H1 (cell line): ENCODE results near the gene DYSF. TPM values are rescaled to one million over a fixed set of nuclear protein-coding genes. Genes with fewer than 3 reads are reported as not detected.

Experiments
- CHD1 ChIP-seq: IDR thresholded peaks from 2 replicates; pipeline ENCODE4 v1.6.1; 2012; ENCODE audit warnings: low read depth, low read length, improper control_type of control experiment
- CHD2 ChIP-seq: IDR thresholded peaks from 2 replicates; pipeline ENCODE4 v1.6.1; 2012; ENCODE audit warnings: low read length, improper control_type of control experiment
- HDAC2 ChIP-seq, 2 experiments: fragments of 300-600 bp in 1 of 2; sonication (generic) in 1 of 2; IDR thresholded peaks; 2 replicates each; pipeline ENCODE4 v1.6.1; 2011 to 2012; ENCODE audit warnings: low read depth in 2 of 2, low read length in 2 of 2, mild to moderate bottlenecking in 2 of 2, moderate library complexity in 2 of 2, borderline replicate concordance in 1 of 2, inconsistent platforms in 1 of 2
- polyA plus RNA-seq, 7 experiments: library from polyadenylated mRNA; depleted of rRNA in 3 of 7; stranded (reverse) in 5 of 7; unstranded in 2 of 7; fragments of >200 nt in 5 of 7; fragments of 200-250 nt in 2 of 7; gene quantifications; 1 replicate in 5 of 7; 2 replicates in 1 of 7; 4 replicates in 1 of 7; pipeline versions ENCODE4 v1.2.1 to v1.2.3, GENCODE V29; 2011 to 2013; ENCODE audit warnings: missing spikeins in 2 of 7, mixed read lengths in 2 of 7
- total RNA-seq: library from RNA; stranded (reverse); fragmentation: NEBNext Ultra II Directional; extraction: Animal tissue kit (Norgen Biotek cat#: 25700); gene quantifications from 2 replicates; pipeline ENCODE4 v1.2.1, GENCODE V29; 2021

DYSF gene
- total and polyA plus RNA-seq, 2 of the 8 experiments (the other 6 are each of a cell fraction or from before 2014, with no cell fraction given): 5.8 to 7.1 TPM

DNA sequence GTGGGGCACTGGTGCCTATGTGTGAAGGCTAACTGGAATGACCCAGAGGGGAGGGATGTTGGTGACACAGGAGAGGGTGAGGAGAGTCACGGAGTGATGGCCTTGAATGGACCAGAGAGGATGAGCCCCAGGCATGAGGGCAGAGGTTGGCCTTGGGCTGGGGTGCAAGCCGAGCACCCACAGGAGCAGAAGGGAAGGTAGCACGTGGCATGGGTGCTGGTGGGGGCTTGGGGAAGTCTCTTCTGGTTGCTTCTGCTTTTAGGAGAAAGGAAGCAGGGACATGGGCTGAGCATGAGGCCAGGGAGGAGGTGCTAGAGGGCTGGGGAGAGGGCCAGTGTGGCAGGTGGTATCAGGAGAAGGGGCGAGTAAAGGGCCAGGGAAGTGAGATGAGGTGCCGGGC lies 183.8 kb downstream of the DYSF start (continued):
- no peak for TF ChIP-seq HDAC2 (IDR thresholded peaks at IDR 0.05; ENCODE audit: borderline replicate concordance in 1 of 2, low read depth in 2 of 2, low read length in 2 of 2)
- TF ChIP-seq CHD2: no peak
- no peak for TF ChIP-seq CHD1
